GM19455 (cell line): ENCODE data around the gene EML4.

Experiments
- ATAC-seq: cut with Tn5 transposase; IDR thresholded peaks from one replicate; pipeline ENCODE4 v1.9.1; 2021; ENCODE audit not compliant: unreplicated experiment

EML4 gene

GRCh38 chr2:42218712-42219111, 49.6 kb downstream of the EML4 start:
- no peak for ATAC-seq

- no peak for ATAC-seq
These were observed 50.0 kb downstream of the EML4 start for GRCh38 chr2:42219160-42219559.

GRCh38 chr2:42220566-42220965, 51.4 kb downstream of the EML4 start:
- no peak for ATAC-seq

- ATAC-seq: no peak
These were observed 54.1 kb downstream of the EML4 start for GRCh38 chr2:42223067-42223854.

- ATAC-seq: no peak
These were observed 54.7 kb downstream of the EML4 start for GRCh38 chr2:42223855-42224268.

GRCh38 chr2:42224422-42225067, 55.4 kb downstream of the EML4 start:
- no peak for ATAC-seq

GRCh38 chr2:42225573-42225972, 56.4 kb downstream of the EML4 start:
- no peak for ATAC-seq

GRCh38 chr2:42227491-42227890, 58.3 kb downstream of the EML4 start:
- no peak for ATAC-seq

GRCh38 chr2:42228101-42228500, 58.9 kb downstream of the EML4 start:
- no peak for ATAC-seq

- no peak for ATAC-seq
These were observed 60.8 kb downstream of the EML4 start for GRCh38 chr2:42229949-42230348.

- no peak for ATAC-seq
These were observed 61.7 kb downstream of the EML4 start for GRCh38 chr2:42230891-42231290.

GRCh38 chr2:42232024-42232423, 62.9 kb downstream of the EML4 start:
- no peak for ATAC-seq

GRCh38 chr2:42233976-42234441, 64.9 kb downstream of the EML4 start:
- no peak for ATAC-seq

GRCh38 chr2:42236911-42237310, 67.8 kb downstream of the EML4 start:
- ATAC-seq: no peak

GRCh38 chr2:42238644-42239288, 69.6 kb downstream of the EML4 start:
- ATAC-seq: peak; percentile 69

GRCh38 chr2:42239289-42239661, 70.1 kb downstream of the EML4 start:
- no peak for ATAC-seq

- ATAC-seq: no peak
These were observed 70.7 kb downstream of the EML4 start for GRCh38 chr2:42239811-42240210.

- ATAC-seq: no peak
These were observed 72.4 kb downstream of the EML4 start for GRCh38 chr2:42241517-42241916.

GRCh38 chr2:42243297-42243696, 74.1 kb downstream of the EML4 start:
- ATAC-seq: no peak

- no peak for ATAC-seq
These were observed 75.4 kb downstream of the EML4 start for GRCh38 chr2:42244520-42244919.

GRCh38 chr2:42245396-42245795, 76.2 kb downstream of the EML4 start:
- no peak for ATAC-seq

GRCh38 chr2:42246562-42246961, 77.4 kb downstream of the EML4 start:
- ATAC-seq: no peak
